NCI-H1436 treated with DMSO at 0.1 percent for 48 hours (cell line): ENCODE measurements around the gene RIOK3.
"Not testable (repeated sequence)": the region's sequence is repeated elsewhere in the genome, so short reads cannot be mapped to it uniquely, and the experiment has no call there.

Experiments
- DNase-seq: peaks from one replicate; lab custom pipeline; 2025; lab: John Stamatoyannopoulos, UW

RIOK3 gene, protein sequence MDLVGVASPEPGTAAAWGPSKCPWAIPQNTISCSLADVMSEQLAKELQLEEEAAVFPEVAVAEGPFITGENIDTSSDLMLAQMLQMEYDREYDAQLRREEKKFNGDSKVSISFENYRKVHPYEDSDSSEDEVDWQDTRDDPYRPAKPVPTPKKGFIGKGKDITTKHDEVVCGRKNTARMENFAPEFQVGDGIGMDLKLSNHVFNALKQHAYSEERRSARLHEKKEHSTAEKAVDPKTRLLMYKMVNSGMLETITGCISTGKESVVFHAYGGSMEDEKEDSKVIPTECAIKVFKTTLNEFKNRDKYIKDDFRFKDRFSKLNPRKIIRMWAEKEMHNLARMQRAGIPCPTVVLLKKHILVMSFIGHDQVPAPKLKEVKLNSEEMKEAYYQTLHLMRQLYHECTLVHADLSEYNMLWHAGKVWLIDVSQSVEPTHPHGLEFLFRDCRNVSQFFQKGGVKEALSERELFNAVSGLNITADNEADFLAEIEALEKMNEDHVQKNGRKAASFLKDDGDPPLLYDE

DNA sequence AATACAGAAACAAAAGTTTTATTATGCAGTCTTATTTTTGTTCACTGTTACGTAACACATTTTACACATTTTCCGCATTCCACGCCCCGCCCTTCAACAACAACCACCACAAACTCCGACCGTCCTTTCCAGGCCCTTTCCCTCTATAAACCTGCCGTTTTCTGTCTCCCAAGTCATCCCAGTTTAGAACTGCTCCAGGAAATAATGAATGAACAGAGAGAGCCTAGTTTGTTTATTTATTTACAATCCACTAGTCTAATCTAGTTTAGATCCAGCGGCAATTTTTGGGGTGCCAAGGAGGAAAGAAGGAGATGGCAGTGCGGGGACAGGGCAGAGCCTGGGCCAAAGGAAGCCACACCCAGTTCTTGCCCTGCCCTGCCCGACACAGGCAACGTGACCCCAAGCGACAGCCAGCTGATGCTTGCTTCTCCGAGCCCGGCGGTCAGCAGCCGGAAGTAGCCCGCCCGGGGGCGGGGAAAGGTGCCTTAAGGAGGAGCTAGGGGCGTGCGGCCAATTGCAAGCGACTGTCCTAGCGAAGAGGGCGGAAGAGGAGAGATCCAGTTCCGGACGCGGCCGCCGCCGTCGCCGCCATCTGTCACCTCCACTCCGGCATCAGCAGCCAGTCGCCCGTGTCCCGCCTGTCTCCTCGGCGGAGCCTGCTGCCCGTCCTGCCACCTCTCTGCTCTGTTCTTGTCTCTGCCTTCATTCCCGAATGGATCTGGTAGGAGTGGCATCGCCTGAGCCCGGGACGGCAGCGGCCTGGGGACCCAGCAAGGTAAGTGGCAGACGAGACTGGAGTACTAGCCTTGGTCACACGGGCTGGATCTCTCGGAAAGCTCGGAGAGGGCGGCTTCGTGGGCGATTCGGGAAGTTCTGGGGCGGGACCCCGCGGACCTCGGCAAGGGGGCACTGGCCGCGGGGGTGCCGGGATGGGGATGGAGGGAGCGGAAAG lies at the start of gene RIOK3:
TSS of gene RIOK3 (plus strand) at position 560 of the 952 bp plus-strand sequence. CDS start at position 713, 153 bp downstream.
- DNase-seq = peak; percentile 74

- no peak for DNase-seq
Observed at GRCh38 chr18:23403310-23403709, 49.8 kb upstream of the RIOK3 start.

GRCh38 chr18:23405636-23406035 lies 47.5 kb upstream of the RIOK3 start:
- no peak for DNase-seq

DNA sequence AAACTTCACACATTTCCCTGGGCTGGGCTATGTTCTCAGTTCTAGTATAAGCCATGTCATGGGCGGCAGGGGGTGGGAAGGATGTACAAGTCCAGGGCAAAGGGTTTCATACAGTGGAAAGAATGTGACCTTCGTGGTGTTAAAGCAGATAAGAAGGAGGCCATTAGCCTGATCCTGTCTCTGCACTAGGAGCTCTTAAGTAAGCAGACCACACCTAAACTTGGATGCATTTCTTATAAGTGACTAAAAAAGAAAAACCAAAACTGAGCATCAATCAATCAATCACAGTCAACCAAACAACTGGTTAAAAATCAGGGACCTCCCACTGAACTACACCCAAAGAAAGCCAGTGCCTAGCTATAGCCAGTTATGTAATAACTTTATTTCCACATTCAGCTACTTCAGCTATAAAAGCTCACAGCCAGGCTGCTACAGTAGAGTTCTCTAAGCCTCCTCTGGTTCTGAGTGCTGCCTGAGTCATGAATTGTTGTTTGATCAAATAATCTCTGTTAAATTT lies 46.8 kb upstream of the RIOK3 start:
- no peak for DNase-seq

DNA sequence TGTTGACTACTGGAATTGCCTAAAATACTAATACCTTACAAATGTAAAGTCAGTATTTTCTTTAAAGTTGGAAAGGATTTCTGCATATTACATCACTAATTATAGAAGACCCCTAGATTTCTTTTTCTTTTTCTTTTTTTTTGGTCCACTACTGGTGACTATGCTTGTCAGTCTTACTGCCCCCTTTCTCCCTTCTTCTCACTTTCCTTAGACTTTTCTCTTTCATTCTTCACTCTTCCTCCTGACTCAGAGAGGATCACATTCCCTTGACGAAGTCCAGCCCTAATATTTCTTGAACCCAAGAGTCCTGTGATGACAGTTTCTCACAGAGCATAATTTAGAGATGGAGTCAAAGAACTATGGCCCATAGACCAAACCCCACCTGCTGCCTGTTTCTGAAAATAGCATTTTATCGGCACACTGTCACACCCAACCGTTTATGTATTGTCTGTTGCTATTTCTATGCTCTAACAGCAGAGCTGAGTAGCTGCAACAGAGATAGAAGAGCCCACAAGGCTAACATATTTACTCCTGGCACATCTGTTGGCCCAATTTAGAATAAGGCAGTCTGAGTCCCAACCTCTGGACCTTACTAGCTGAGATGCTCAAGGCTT lies 40.6 kb upstream of the RIOK3 start:
- DNase-seq = no peak

GRCh38 chr18:23415515-23415914 lies 37.6 kb upstream of the RIOK3 start:
- DNase-seq = no peak

- no peak for DNase-seq
Observed at GRCh38 chr18:23416298-23416697, 36.8 kb upstream of the RIOK3 start.

GRCh38 chr18:23421277-23421676 lies 31.8 kb upstream of the RIOK3 start:
- no peak for DNase-seq

- DNase-seq = no peak
Observed at GRCh38 chr18:23422751-23423418, 30.2 kb upstream of the RIOK3 start.

DNA sequence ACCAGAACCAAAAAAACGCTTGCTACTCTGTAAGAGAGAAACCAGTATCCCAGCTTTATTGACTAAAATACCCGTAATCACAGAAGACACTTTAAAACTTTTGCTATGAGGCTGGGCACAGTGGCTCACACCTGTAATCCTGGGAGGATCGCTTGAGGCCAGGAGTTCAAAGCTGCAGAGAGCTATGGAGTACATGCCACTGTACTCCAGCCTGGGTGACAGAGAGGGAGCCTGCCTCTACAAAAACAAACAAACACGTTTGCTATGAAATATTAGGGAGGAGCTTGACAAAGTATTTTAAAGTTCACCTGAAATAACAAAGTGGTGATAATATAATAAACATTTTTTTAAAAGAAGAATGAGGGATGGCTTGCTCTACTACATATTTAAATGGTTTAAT lies 28.5 kb upstream of the RIOK3 start:
- no peak for DNase-seq

- DNase-seq = no peak
Observed at GRCh38 chr18:23428821-23429220, 24.3 kb upstream of the RIOK3 start.

DNA sequence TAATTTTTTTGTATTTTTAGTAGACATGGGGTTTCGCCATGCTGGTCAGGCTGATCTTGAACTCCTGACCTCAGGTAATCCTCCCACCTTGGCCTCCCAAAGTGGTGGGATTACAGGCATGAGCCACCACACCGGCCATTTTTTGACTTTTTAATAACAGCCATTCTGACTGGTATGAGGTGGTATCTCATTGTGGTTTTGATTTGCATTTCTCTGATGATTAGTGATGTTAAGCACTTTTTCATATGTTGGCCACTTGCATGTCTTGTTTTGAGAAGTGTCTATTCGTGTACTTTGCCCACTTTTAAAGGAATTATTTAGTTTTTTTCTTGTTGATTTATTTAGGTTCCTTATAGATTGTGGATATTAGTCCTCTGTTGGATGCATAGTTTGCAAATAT lies 23.5 kb upstream of the RIOK3 start:
- not testable (repeated sequence) for DNase-seq

DNA sequence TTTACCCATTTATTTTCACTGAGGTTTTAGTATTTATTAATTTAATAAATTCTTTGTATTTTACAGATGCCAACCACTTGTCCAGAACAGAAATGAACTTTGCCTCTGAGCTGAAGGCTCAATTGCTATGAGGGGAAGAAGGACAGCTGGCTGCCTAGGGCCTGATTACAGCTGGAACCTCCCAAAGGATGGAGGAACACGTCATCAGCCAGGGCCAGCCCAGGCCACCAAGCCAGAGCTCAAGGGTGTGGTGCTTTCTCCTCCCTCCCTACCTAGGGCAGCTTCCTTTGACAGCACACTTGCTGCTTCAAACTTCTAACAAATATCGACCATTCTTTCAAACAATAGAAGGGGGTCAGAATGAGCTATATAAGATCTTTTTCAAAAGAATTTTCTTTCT lies 19.7 kb upstream of the RIOK3 start:
- DNase-seq = no peak

- DNase-seq = no peak
Observed at GRCh38 chr18:23437357-23438045, 15.6 kb upstream of the RIOK3 start.

- no peak for DNase-seq
Observed at GRCh38 chr18:23438046-23438377, 15.1 kb upstream of the RIOK3 start.

DNA sequence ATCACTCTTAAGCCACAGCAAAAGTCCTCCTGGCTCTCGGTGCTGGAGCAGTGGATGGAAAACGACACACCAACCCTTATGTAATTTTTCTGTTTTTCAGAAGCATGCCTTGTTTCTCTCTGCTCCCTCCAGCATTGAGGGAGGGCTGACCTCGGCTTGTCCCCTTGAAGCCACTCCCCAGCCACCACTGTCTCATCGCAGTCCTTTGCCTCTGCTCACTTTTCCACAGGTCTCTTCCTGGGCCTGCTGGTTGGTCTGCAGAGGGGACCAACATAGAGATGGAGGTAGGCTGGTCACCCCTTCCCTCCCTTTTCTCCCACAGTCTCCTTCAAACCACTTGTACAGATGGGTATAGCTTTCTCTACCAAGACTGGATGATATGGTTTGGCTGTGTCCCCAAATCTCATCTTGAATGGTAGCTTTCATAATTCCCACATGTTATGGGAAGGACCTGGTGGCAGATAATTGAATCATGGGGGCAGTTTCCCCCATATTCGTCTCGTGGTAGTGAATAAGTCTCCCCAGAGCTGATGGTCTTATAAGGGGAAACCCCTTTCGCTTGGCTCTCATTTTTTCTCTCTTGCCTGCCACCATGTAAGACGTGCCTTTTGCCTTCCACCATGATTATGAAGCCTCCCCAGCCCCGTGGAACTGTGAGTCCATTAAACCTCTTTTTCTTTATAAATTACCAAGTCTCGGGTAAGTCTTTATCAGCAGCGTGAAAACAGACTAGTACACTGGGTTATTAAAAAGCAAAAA lies 14.3 kb upstream of the RIOK3 start:
- no peak for DNase-seq

DNA sequence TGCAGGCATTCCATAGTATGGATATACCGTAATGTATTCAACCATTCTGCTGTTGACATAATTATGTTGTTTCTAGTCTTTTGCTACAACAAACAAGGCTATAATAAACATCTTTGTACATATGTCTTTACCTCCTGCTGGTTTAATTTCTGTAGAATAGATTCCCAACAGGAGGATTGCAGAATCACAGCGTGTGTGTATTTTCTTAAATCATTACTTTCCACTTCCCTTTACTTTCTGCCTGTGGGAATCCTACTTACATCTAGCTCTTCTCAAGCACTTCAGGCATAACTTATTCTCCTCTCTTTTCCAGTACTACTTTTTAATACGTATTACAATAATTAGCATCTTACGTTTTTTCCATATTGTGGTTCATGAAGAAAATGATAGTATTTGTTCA lies 13.0 kb upstream of the RIOK3 start:
- DNase-seq = no peak

- DNase-seq = no peak
Observed at GRCh38 chr18:23442958-23443357, 10.1 kb upstream of the RIOK3 start.

DNA sequence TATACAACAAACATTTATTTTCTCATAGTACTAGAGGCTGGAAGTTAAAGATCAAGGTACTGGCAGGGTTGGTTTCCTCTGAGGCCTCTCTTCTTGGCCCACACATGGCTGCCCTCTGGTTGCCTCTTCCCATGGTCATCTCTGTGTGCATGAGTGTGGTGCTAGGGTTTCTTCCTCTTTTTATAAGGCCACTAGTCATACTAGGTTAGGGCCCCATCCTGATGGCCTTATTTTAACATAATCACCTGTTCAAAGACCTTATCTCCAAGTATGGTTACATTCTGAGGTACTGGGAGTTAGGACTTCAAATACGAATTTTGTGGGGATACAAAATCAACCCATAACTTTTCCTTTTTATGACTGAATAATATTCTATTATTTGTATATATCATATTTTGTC lies 4.8 kb upstream of the RIOK3 start:
- DNase-seq = no peak

DNA sequence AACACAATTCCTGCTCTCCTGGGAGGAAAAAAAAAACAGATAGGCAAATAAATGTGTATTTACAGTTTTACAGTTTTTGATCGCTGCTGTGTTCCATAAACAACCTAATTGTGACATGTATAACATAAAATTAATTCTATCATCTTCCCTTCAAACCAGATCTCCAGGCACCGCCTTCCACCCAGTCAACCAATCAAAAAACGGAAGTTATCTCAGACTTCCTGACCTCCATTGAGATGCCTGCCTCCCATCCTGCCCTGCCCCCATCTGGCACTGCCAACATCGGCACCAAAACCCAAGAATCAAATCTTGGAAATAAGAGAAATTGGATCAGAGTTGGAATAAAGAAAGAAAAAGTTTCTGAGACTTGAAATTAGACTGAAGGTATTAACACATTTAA lies 3.1 kb upstream of the RIOK3 start:
- DNase-seq = no peak
